Chondrocyte (in vitro differentiated cells): ENCODE measurements around the gene MRTFA. TPM values are rescaled to one million over a fixed set of nuclear protein-coding genes. Genes with fewer than 3 reads are reported as not detected.

Experiments used
- DNase-seq: peaks from one replicate; pipeline ENCODE4 v3.0.0; 2021; ENCODE audit warnings: mixed read lengths, low spot score
- H3K27ac Mint-ChIP-seq: one replicate; pipeline ENCODE4 v1.8.0; 2021; ENCODE audit warnings: mild to moderate bottlenecking, moderate library complexity, mixed read lengths; ENCODE audit not compliant: unreplicated experiment
- H3K27me3 Mint-ChIP-seq: 2 replicates; pipeline ENCODE4 v1.8.0; 2021; ENCODE audit warnings: low read depth, mixed read lengths
- H3K36me3 Mint-ChIP-seq: 2 replicates; pipeline ENCODE4 v1.8.0; 2021; ENCODE audit warnings: low read depth, mixed read lengths
- H3K4me1 Mint-ChIP-seq: 2 replicates; pipeline ENCODE4 v1.8.0; 2021; ENCODE audit warnings: low read depth, mild to moderate bottlenecking, mixed read lengths
- H3K4me3 Mint-ChIP-seq: one replicate; pipeline ENCODE4 v1.8.0; 2021; ENCODE audit warnings: mild to moderate bottlenecking, moderate library complexity, mixed read lengths; ENCODE audit not compliant: unreplicated experiment
- H3K9me3 Mint-ChIP-seq: 2 replicates; pipeline ENCODE4 v1.8.0; 2021; ENCODE audit warnings: low read depth, mixed read lengths
- total RNA-seq: library from RNA; stranded (reverse); gene quantifications from 3 replicates; pipeline ENCODE4 v1.2.1, GENCODE V29; 2021
- TF ChIP-seq, protein P1 (sequence below): fragments of 200-600 bp; sonication (generic); IDR thresholded peaks from 2 replicates; pipeline ENCODE4 v1.5.0; 2021; ENCODE audit warnings: antibody characterized with exemption, mild to moderate bottlenecking, moderate library complexity

MRTFA gene
- total RNA-seq, 1 donor from 2014 or later, result 69.8 TPM

- no peak overlapping the region for H3K4me3 Mint-ChIP-seq
- DNase-seq, result no peak
- TF ChIP-seq, protein P1, sequence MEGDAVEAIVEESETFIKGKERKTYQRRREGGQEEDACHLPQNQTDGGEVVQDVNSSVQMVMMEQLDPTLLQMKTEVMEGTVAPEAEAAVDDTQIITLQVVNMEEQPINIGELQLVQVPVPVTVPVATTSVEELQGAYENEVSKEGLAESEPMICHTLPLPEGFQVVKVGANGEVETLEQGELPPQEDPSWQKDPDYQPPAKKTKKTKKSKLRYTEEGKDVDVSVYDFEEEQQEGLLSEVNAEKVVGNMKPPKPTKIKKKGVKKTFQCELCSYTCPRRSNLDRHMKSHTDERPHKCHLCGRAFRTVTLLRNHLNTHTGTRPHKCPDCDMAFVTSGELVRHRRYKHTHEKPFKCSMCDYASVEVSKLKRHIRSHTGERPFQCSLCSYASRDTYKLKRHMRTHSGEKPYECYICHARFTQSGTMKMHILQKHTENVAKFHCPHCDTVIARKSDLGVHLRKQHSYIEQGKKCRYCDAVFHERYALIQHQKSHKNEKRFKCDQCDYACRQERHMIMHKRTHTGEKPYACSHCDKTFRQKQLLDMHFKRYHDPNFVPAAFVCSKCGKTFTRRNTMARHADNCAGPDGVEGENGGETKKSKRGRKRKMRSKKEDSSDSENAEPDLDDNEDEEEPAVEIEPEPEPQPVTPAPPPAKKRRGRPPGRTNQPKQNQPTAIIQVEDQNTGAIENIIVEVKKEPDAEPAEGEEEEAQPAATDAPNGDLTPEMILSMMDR, result no peak
- no peak overlapping the region for H3K27ac Mint-ChIP-seq
- no peaks in the 10 kb centered on the region for H3K27me3 Mint-ChIP-seq
- H3K36me3 Mint-ChIP-seq, result peaks cover 13% of the 10 kb centered on the region
- peaks cover 19% of the 10 kb centered on the region for H3K4me1 Mint-ChIP-seq
- peaks cover 17% of the 10 kb centered on the region for H3K9me3 Mint-ChIP-seq
Observed at GRCh38 chr22:40618400-40618799, 18.1 kb downstream of the MRTFA start.

DNA sequence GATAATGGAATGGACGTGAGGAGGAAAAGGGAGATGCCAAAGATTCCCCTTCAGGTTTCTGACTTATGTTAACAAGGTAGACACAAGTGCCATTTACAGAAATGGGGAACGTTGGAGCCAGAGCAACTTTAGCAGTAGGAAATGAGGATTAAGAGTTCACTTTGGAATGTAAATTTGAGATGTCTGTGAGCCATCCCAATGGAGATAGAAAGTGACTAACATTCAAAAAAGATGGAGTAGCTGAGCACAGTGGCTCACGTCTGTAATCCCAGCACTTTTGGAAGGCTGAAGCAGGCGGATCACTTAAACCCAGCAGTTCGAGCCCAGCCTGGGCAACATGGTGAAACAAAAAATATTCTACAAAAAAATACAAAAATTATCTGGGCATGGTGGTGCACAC is 19.9 kb downstream of the MRTFA start:
- no peak for DNase-seq
- Mint-ChIP-seq H3K9me3 (peaks cover 10% of the 10 kb centered on the region), H3K4me3 (no peak overlapping the region), H3K27me3 (no peaks in the 10 kb centered on the region), H3K36me3 (peaks cover 11% of the 10 kb centered on the region), H3K4me1 (peaks cover 37% of the 10 kb centered on the region), H3K27ac (no peak overlapping the region)
- TF ChIP-seq, protein P1, result no peak

DNA sequence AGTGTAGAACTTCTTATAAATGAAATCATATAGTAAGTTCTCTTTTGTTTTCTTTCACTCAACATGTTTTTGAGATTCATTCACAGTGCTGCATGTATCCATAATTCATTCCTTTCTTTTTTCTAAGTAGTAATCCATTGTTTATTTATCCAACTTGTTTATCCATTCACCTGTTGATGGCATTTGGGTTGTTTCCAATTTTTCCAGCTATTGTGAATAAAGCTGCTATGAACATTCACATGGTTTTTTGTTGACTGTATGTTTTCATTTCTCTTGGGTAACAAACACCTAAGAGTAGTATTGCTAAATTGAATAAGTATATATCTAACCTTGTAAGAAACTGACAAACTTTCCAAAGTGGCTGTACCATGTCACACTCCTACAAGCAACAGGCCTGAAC is 23.5 kb downstream of the MRTFA start:
- Mint-ChIP-seq H3K9me3 (no peaks in the 10 kb centered on the region), H3K27ac (no peak overlapping the region), H3K36me3 (peaks cover 2% of the 10 kb centered on the region), H3K4me3 (no peak overlapping the region), H3K27me3 (no peaks in the 10 kb centered on the region), H3K4me1 (peaks cover 46% of the 10 kb centered on the region)
- no peak for DNase-seq
- TF ChIP-seq, protein P1, result no peak

- Mint-ChIP-seq H3K9me3 (no peaks in the 10 kb centered on the region), H3K4me3 (no peak overlapping the region), H3K27me3 (no peaks in the 10 kb centered on the region), H3K4me1 (peaks cover 47% of the 10 kb centered on the region), H3K36me3 (no peaks in the 10 kb centered on the region), H3K27ac (no peak overlapping the region)
- TF ChIP-seq, protein P1, result no peak
- DNase-seq, result no peak
Observed at GRCh38 chr22:40612291-40612751, 24.2 kb downstream of the MRTFA start.

DNA sequence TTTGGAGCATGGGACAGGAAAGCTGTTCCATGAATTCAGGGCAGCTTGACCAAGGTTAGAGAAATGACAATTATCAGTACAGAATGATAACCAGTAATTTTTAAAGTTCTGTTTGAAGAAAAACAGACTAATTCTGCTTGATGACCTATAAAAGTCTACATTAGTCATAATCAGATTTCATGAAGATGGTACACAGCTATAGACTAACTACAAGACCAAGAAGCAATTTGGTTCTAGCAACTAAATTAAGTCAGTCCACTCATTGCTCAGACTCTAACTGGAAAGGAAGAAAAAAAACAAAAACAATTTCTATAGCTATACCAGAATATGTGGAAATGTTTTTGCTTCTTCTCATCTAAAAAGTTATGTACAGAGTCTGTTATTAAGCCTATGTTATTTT is 24.9 kb downstream of the MRTFA start:
- DNase-seq, result no peak
- H3K9me3 Mint-ChIP-seq, result no peaks in the 10 kb centered on the region
- H3K4me3 Mint-ChIP-seq, result no peak overlapping the region
- H3K36me3 Mint-ChIP-seq, result no peaks in the 10 kb centered on the region
- TF ChIP-seq, protein P1, result no peak
- no peak overlapping the region for H3K27ac Mint-ChIP-seq
- no peaks in the 10 kb centered on the region for H3K27me3 Mint-ChIP-seq
- H3K4me1 Mint-ChIP-seq, result peaks cover 55% of the 10 kb centered on the region
